HepG2 (cell line): Measurements from ENCODE around the gene ZNRD2. TPM values are rescaled to one million over a fixed set of nuclear protein-coding genes. Genes with fewer than 3 reads are reported as not detected.

Experiments used
- ATAC-seq: fragments of 200-7000 bp; cut with Tn5 transposase; 3 replicates; pipeline ENCODE4 v1.9.1; 2020; ENCODE audit warnings: mild to moderate bottlenecking, moderate library complexity
- BruUV-seq: library from RNA; stranded (reverse); fragments of 400-500 nt; replicated peaks from 2 replicates; lab custom pipeline; 2021; lab: Mats Ljungman, UMichigan
- CTCF ChIA-PET: fragments of 300-600 bp; formaldehyde crosslinking; extraction: SDS; loops from one replicate; lab custom pipeline; 2021; ENCODE audit warnings: low total read pairs, inconsistent platforms, low intra/inter-chr PET ratio; lab: Yijun Ruan, JAX
- POLR2A ChIA-PET: fragments of 350-600 bp; sonication (Branson Sonifier 250); formaldehyde crosslinking; loops from one replicate; lab custom pipeline; 2020; ENCODE audit warnings: antibody characterized with exemption, inconsistent platforms; lab: Yijun Ruan, JAX
- DNase-seq: peaks from one replicate; pipeline ENCODE4 v3.0.0-alpha.2; 2015; ENCODE audit warnings: low spot score
- FAIRE-seq: peaks from 3 replicates; lab custom pipeline; 2011; peaks lifted over from hg19 to GRCh38; lab: Jason Lieb, UNC
- H2AFZ ChIP-seq: one replicate; pipeline ENCODE4 v1.6.1; 2011; ENCODE audit warnings: low read length, inconsistent platforms
- H3K27ac ChIP-seq: fragments of 300-600 bp; 3 replicates; pipeline ENCODE4 v1.8.0; 2011; ENCODE audit warnings: mixed run types, mild to moderate bottlenecking, mixed read lengths, low read length, inconsistent platforms; ENCODE audit not compliant: insufficient read depth; ENCODE audit errors: extremely low read length
- H3K27me3 ChIP-seq, 2 experiments: fragments of 200-600 bp in 1 of 2; 2 replicates in 1 of 2; 3 replicates in 1 of 2; pipeline versions ENCODE4 v1.6.0 to v1.8.0; 2011; ENCODE audit warnings: low read length in 2 of 2, mild to moderate bottlenecking in 2 of 2, moderate library complexity in 2 of 2, inconsistent platforms in 1 of 2; ENCODE audit not compliant: insufficient read depth in 2 of 2, control insufficient read depth in 1 of 2
- H3K36me3 ChIP-seq, 2 experiments: fragments of 200-600 bp in 1 of 2; replicated peaks in 1 of 2; 2 replicates in 1 of 2; 3 replicates in 1 of 2; pipeline versions ENCODE4 v1.5.1 to v1.8.0; 2011; ENCODE audit warnings: low read length in 2 of 2, inconsistent platforms in 1 of 2; ENCODE audit not compliant: insufficient read depth in 2 of 2, control insufficient read depth in 1 of 2
- H3K4me1 ChIP-seq: 2 replicates; pipeline ENCODE4 v1.5.1; 2012; ENCODE audit warnings: low read length, inconsistent platforms; ENCODE audit not compliant: insufficient read depth
- H3K4me2 ChIP-seq: 2 replicates; pipeline ENCODE4 v1.6.0; 2011; ENCODE audit warnings: low read depth, low read length, inconsistent platforms
- H3K4me3 ChIP-seq, 3 experiments: fragments of 200-600 bp in 1 of 3; sonication (generic), shearing (Covaris generic) in 1 of 3; replicated peaks in 1 of 3; 2 replicates each; pipeline ENCODE4 v1.5.1; 2011 to 2016; ENCODE audit warnings: low read length in 3 of 3, inconsistent platforms in 2 of 3, low read depth in 2 of 3, mild to moderate bottlenecking in 2 of 3, control low read depth in 1 of 3, mixed read lengths in 1 of 3; ENCODE audit not compliant: insufficient read depth in 1 of 3
- H3K79me2 ChIP-seq: one replicate; pipeline ENCODE4 v1.6.1; 2011; ENCODE audit warnings: low read length, inconsistent platforms; ENCODE audit not compliant: insufficient read depth
- H3K9ac ChIP-seq: 2 replicates; pipeline ENCODE4 v1.6.0; 2011; ENCODE audit warnings: mild to moderate bottlenecking, low read depth, low read length, inconsistent platforms; ENCODE audit not compliant: insufficient read depth
- H3K9me3 ChIP-seq: 2 replicates; pipeline ENCODE4 v1.5.1; 2012; ENCODE audit warnings: mild to moderate bottlenecking, low read length
- H4K20me1 ChIP-seq: 2 replicates; pipeline ENCODE4 v1.6.0; 2011; ENCODE audit warnings: inconsistent platforms, mild to moderate bottlenecking, low read length, moderate library complexity; ENCODE audit not compliant: insufficient read depth
- AGO2 ChIP-seq: fragments of 200-400 bp; formaldehyde crosslinking; optimal IDR thresholded peaks from 2 replicates; pipeline ENCODE3; 2017; ENCODE audit warnings: mild to moderate bottlenecking, low read depth, low read length, moderate library complexity
- NONO ChIP-seq, 2 experiments: fragments of 450-650 bp in 1 of 2; sonication (generic) in 1 of 2; formaldehyde crosslinking in 1 of 2; IDR thresholded peaks in 1 of 2; conservative IDR thresholded peaks in 1 of 2; 2 replicates each; pipeline versions ENCODE4 v1.6.1 to v1.8.0; 2017 to 2022; ENCODE audit warnings: mild to moderate bottlenecking in 1 of 2, missing genetic modification reagents in 1 of 2, moderate library complexity in 1 of 2
- PRPF4 ChIP-seq: fragments of 200-400 bp; formaldehyde crosslinking; IDR thresholded peaks from 2 replicates; pipeline ENCODE4 v1.6.1; 2016; ENCODE audit warnings: low read length, low read depth; ENCODE audit not compliant: poor library complexity, severe bottlenecking
- RBFOX2 ChIP-seq: fragments of 200-400 bp; formaldehyde crosslinking; IDR thresholded peaks from 2 replicates; pipeline ENCODE4 v1.6.1; 2017; ENCODE audit warnings: low read depth, mild to moderate bottlenecking, low read length
- SRF ChIP-seq: IDR thresholded peaks from 2 replicates; pipeline ENCODE4 v1.6.1; 2011; ENCODE audit warnings: mild to moderate bottlenecking, low read depth, low read length, moderate library complexity
- ZFYVE20 ChIP-seq: sonication (generic); formaldehyde crosslinking; IDR thresholded peaks from 2 replicates; pipeline ENCODE4 v1.8.0; 2023; ENCODE audit warnings: low read depth, mild to moderate bottlenecking, moderate library complexity, missing genetic modification reagents, borderline replicate concordance
- ZNF891 ChIP-seq: sonication (generic); formaldehyde crosslinking; IDR thresholded peaks from 2 replicates; pipeline ENCODE4 v1.5.0; 2020; ENCODE audit warnings: mild to moderate bottlenecking, missing genetic modification reagents
- ZZZ3 ChIP-seq: sonication (generic); formaldehyde crosslinking; IDR thresholded peaks from 2 replicates; pipeline ENCODE4 v1.4.0; 2020; ENCODE audit warnings: missing genetic modification reagents, mild to moderate bottlenecking, borderline replicate concordance
- WGBS: methylation state at CpG from one replicate; pipeline ENCODE4 v1.1.6; 2017; ENCODE audit warnings: low lambda C conversion rate; 5-methylcytosine and 5-hydroxymethylcytosine counted together
- in situ Hi-C: cut with HindIII; loops from 2 replicates; pipeline ENCODE4 v1.10.0; 2017; ENCODE audit warnings: low pct_unique_long_range_greater_than_20kb; ENCODE audit not compliant: extremely low pct_ligation_motif_present
- intact Hi-C: fragments of 100-400 bp; cut with micrococcal nuclease; formaldehyde crosslinking; loops from one replicate; pipeline ENCODE4 v1.10.0; 2022; ENCODE audit not compliant: unreplicated experiment
- polyA plus RNA-seq, 8 experiments: library from polyadenylated mRNA; depleted of rRNA in 3 of 8; stranded (reverse) in 7 of 8; unstranded in 1 of 8; fragments of >200 nt; fragmentation: Illumina TruSeq in 4 of 8; extraction: Trizol in 4 of 8; gene quantifications; 2 replicates each; pipeline versions ENCODE4 v1.2.1 to v1.2.3, GENCODE V29; 2011 to 2016; ENCODE audit warnings: low read depth in 4 of 8, missing spikeins in 1 of 8, mixed read lengths in 1 of 8; ENCODE audit not compliant: insufficient read depth in 1 of 8
- total RNA-seq, 5 experiments: library from RNA; depleted of rRNA; stranded (reverse); fragments of >200 nt; fragmentation: Illumina TruSeq; extraction: Trizol; gene quantifications; 2 replicates each; pipeline ENCODE4 v1.2.3, GENCODE V29; 2016; ENCODE audit warnings: low read depth in 1 of 5
- TF ChIP-seq, protein P1 (sequence below): sonication (generic); formaldehyde crosslinking; IDR thresholded peaks from 2 replicates; pipeline ENCODE4 v1.4.0; 2020; ENCODE audit warnings: mild to moderate bottlenecking, missing genetic modification reagents, borderline replicate concordance

The ZNRD2 gene
- total and polyA plus RNA-seq, 2 of the 13 experiments (the other 11 are each of a cell fraction or from before 2014, with no cell fraction given): 29.2 to 34.0 TPM

DNA sequence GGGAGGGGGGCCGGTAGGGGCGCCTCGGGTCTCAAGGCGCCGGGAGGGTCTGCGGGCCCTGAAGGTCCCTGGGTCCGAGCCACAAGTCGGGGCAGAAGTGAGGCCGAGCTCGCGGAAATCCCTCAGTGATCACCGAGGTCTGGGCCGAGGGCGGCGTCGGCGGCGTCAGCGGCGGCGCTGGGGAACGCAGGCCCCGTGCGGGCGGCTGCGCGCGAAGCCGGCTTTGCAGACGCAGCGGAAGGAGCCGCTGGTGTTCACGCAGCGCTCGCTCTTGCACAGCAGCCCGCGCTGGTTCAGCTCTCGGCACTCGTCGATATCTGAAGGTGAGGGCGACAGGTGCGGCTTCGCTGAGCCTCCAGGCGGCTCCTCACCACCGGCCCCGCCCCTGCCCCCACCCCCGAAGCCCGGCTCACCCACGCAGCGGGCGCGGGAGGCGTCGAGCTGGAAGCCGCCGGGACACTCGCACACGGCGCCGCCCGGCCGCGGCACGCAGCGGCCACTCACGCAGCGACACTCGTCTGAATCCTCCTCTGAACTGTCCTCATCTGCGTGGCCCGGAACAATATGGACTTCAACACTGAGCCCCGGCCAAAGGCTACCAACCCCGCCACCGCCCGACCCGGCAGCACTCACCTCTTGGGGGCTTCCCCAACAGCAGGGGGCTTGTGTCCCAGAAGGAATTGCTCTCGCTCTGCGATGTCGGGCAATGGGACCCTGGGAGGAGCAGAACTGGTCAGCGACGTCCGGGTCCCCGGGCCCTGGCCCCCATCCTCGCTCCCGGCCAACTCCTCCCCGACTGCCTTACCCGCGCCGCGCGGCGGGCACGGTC, 31.1 kb upstream of the ZNRD2 start:
- Histone ChIP-seq H4K20me1 (no peaks in the 10 kb centered on the region), H3K4me1 (no peaks in the 10 kb centered on the region), H3K27ac (no peak overlapping the region), H3K9me3 (no peaks in the 10 kb centered on the region), H3K79me2 (no peaks in the 10 kb centered on the region), H3K4me2 (no peak overlapping the region), H3K27me3 (no peaks in the 10 kb centered on the region), H2AFZ (no peak overlapping the region), H3K4me3 (no peak overlapping the region), H3K9ac (no peak overlapping the region), H3K36me3 (peaks cover 14 to 32% of the 10 kb centered on the region in 2 experiments; a peak in 4 of 5 replicates)
- BruUV-seq: no TSS peak
- ChIA-PET POLR2A (interaction anchor here (0.9 kb wide), 1 partner anchor 28 kb away, joined by 4 read pairs; no protein-coding TSS in a partner anchor), CTCF (no interaction called here)
- intact Hi-C loops (no loop called here), in situ Hi-C loops (no loop called here)
- DNase-seq (no peak), FAIRE-seq (no peak), ATAC-seq (no peak)
- 99% methylated on average over 70 of the region's 92 CpGs for WGBS
- no peak for TF ChIP-seq SRF
- TF ChIP-seq AGO2: peak; percentile 10
- TF ChIP-seq RBFOX2: peak; percentile 51

DNA sequence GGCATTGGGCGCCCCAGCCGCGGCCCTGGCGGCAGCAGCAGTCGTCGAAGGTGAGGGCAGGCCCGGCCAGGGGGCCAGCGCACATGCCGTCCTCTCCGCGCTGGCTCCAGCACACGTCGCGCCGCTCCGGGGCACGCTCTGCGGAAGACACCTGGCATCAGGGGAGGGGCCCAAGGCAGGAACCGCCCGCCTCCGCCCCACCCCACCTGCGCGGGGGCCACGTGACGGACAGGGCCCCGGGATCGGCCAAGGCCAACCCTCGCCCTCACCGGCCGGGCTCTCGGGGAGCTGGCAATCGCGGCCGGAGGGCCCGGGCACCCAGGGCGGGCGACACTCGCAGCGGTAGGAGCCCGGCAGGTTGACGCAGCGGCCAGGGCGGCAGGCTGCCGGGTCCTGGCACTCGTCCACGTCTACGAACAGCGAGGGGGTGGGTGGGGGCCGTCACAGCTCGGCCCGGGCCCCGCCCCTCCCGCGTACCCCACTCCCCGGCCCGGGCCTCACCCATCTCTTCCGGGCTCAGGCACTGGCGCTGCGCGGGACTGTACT, 30.5 kb upstream of the ZNRD2 start:
- ATAC-seq: no peak
- WGBS: over 99% methylated on average over 40 of the region's 60 CpGs
- H3K4me3 ChIP-seq: no peak overlapping the region
- no peaks in the 10 kb centered on the region for H3K79me2 ChIP-seq
- no peaks in the 10 kb centered on the region for H4K20me1 ChIP-seq
- no peak overlapping the region for H3K27ac ChIP-seq
- TSS peak; percentile 45 for BruUV-seq
- TF ChIP-seq RBFOX2 (peak; percentile 60), PRPF4 (no peak), NONO (IDR thresholded peaks at IDR 0.05) (no peak), NONO (CRISPR knock-in tag; conservative IDR thresholded peaks at IDR 0.05) (no peak), AGO2 (peak; percentile 31), ZFYVE20 (CRISPR knock-in tag) (no peak), ZNF891 (CRISPR knock-in tag) (no peak), ZZZ3 (no peak)
- TF ChIP-seq, protein P1, sequence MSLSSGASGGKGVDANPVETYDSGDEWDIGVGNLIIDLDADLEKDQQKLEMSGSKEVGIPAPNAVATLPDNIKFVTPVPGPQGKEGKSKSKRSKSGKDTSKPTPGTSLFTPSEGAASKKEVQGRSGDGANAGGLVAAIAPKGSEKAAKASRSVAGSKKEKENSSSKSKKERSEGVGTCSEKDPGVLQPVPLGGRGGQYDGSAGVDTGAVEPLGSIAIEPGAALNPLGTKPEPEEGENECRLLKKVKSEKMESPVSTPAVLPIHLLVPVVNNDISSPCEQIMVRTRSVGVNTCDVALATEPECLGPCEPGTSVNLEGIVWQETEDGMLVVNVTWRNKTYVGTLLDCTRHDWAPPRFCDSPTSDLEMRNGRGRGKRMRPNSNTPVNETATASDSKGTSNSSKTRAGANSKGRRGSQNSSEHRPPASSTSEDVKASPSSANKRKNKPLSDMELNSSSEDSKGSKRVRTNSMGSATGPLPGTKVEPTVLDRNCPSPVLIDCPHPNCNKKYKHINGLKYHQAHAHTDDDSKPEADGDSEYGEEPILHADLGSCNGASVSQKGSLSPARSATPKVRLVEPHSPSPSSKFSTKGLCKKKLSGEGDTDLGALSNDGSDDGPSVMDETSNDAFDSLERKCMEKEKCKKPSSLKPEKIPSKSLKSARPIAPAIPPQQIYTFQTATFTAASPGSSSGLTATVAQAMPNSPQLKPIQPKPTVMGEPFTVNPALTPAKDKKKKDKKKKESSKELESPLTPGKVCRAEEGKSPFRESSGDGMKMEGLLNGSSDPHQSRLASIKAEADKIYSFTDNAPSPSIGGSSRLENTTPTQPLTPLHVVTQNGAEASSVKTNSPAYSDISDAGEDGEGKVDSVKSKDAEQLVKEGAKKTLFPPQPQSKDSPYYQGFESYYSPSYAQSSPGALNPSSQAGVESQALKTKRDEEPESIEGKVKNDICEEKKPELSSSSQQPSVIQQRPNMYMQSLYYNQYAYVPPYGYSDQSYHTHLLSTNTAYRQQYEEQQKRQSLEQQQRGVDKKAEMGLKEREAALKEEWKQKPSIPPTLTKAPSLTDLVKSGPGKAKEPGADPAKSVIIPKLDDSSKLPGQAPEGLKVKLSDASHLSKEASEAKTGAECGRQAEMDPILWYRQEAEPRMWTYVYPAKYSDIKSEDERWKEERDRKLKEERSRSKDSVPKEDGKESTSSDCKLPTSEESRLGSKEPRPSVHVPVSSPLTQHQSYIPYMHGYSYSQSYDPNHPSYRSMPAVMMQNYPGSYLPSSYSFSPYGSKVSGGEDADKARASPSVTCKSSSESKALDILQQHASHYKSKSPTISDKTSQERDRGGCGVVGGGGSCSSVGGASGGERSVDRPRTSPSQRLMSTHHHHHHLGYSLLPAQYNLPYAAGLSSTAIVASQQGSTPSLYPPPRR (CRISPR knock-in tag): no peak
- TF ChIP-seq, all 625 proteins: peak for 2
- no peaks in the 10 kb centered on the region for H3K27me3 ChIP-seq
- no peak overlapping the region for H3K9ac ChIP-seq
- H2AFZ ChIP-seq: no peak overlapping the region
- intact Hi-C loops: loop anchor here (2.0 kb wide), 2 partner anchors 21 to 31 kb away; partner anchors contain the start of gene ZNRD2
- no peak overlapping the region for H3K4me2 ChIP-seq
- no peak for FAIRE-seq
- no peak for DNase-seq
- no peaks in the 10 kb centered on the region for H3K9me3 ChIP-seq
- in situ Hi-C loops: loop anchor here (5.0 kb wide), 1 partner anchor 47 kb away; no protein-coding TSS in a partner anchor
- no peaks in the 10 kb centered on the region for H3K4me1 ChIP-seq
- CTCF ChIA-PET: interaction anchor here (1.9 kb wide), 1 partner anchor 32 kb away, joined by 7 read pairs; the partner anchor contains the start of gene FAM89B
- H3K36me3 ChIP-seq: peaks cover 13 to 27% of the 10 kb centered on the region in 2 experiments; a peak in 4 of 5 replicates
- POLR2A ChIA-PET: interaction anchor here (0.9 kb wide), 1 partner anchor 28 kb away, joined by 4 read pairs; no protein-coding TSS in a partner anchor
